ENCODE measurements around the gene SCAPER.
"Not testable (repeated sequence)": the region's sequence is repeated elsewhere in the genome, so short reads cannot be mapped to it uniquely, and the experiment has no call there.

SCAPER gene

GRCh38 chr15:76863123-76863522 is 42.0 kb downstream of the SCAPER start:
- DNase-seq (ENCODE audit: low spot score) = no peak

- DNase-seq (ENCODE audit: low spot score) = no peak
Measured at GRCh38 chr15:76861815-76862397, 43.2 kb downstream of the SCAPER start.

GRCh38 chr15:76860201-76860600 is 44.9 kb downstream of the SCAPER start:
- no peak for DNase-seq (ENCODE audit: low spot score)

- DNase-seq (ENCODE audit: low spot score) = not testable (repeated sequence)
Measured at GRCh38 chr15:76850367-76850766, 54.8 kb downstream of the SCAPER start.

- DNase-seq (ENCODE audit: low spot score) = no peak
Measured at GRCh38 chr15:76846782-76847181, 58.4 kb downstream of the SCAPER start.

- DNase-seq (ENCODE audit: low spot score) = no peak
Measured at GRCh38 chr15:76844096-76844495, 61.0 kb downstream of the SCAPER start.

- no peak for DNase-seq (ENCODE audit: low spot score)
Measured at GRCh38 chr15:76843269-76843668, 61.9 kb downstream of the SCAPER start.

GRCh38 chr15:76840830-76841460 is 64.2 kb downstream of the SCAPER start:
- peak; percentile 26 for DNase-seq (ENCODE audit: low spot score)

- DNase-seq (ENCODE audit: low spot score) = no peak
Measured at GRCh38 chr15:76839173-76839572, 66.0 kb downstream of the SCAPER start.

GRCh38 chr15:76837474-76837873 is 67.7 kb downstream of the SCAPER start:
- no peak for DNase-seq (ENCODE audit: low spot score)

GRCh38 chr15:76829939-76830338 is 75.2 kb downstream of the SCAPER start:
- DNase-seq (ENCODE audit: low spot score) = no peak

- DNase-seq (ENCODE audit: low spot score) = no peak
Measured at GRCh38 chr15:76823890-76824289, 81.2 kb downstream of the SCAPER start.

GRCh38 chr15:76823303-76823702 is 81.8 kb downstream of the SCAPER start:
- DNase-seq (ENCODE audit: low spot score) = no peak

- DNase-seq (ENCODE audit: low spot score) = not testable (repeated sequence)
Measured at GRCh38 chr15:76818926-76819325, 86.2 kb downstream of the SCAPER start.

GRCh38 chr15:76815421-76815820 is 89.7 kb downstream of the SCAPER start:
- no peak for DNase-seq (ENCODE audit: low spot score)

- DNase-seq (ENCODE audit: low spot score) = no peak
Measured at GRCh38 chr15:76812381-76812780, 92.8 kb downstream of the SCAPER start.

- no peak for DNase-seq (ENCODE audit: low spot score)
Measured at GRCh38 chr15:76809412-76810103, 95.6 kb downstream of the SCAPER start.

GRCh38 chr15:76803049-76803571 is 102.0 kb downstream of the SCAPER start:
- DNase-seq (ENCODE audit: low spot score) = no peak

- DNase-seq (ENCODE audit: low spot score) = no peak
Measured at GRCh38 chr15:76802411-76802810, 102.7 kb downstream of the SCAPER start.

GRCh38 chr15:76799760-76800159 is 105.4 kb downstream of the SCAPER start:
- no peak for DNase-seq (ENCODE audit: low spot score)

- no peak for DNase-seq (ENCODE audit: low spot score)
Measured at GRCh38 chr15:76795217-76795616, 109.9 kb downstream of the SCAPER start.

- no peak for DNase-seq (ENCODE audit: low spot score)
Measured at GRCh38 chr15:76793162-76793561, 112.0 kb downstream of the SCAPER start.

GRCh38 chr15:76791511-76791910 is 113.6 kb downstream of the SCAPER start:
- DNase-seq (ENCODE audit: low spot score) = no peak

Data from kidney capillary endothelial cell (primary cell).